GM19238 (cell line): ENCODE data around the gene SHC3.

Experiments used
- DNase-seq: peaks from one replicate; pipeline ENCODE4 v3.0.0; 2011; ENCODE audit warnings: low spot score; ENCODE audit not compliant: insufficient read length

SHC3 gene

GRCh38 chr9:88959727-88960469, 218.7 kb downstream of the SHC3 start:
- DNase-seq, result no peak

- DNase-seq, result no peak
Measured at GRCh38 chr9:88957526-88957925, 221.1 kb downstream of the SHC3 start.
